SU-DHL-6 (cell line): ENCODE measurements around the gene KDELR3.

ENCODE experiments used
- CTCF ChIP-seq: fragments of 200-600 bp; sonication (generic); IDR thresholded peaks from one replicate; pipeline ENCODE4 v1.5.1; 2017; ENCODE audit warnings: antibody characterized with exemption, mild to moderate bottlenecking, low read length, moderate library complexity; ENCODE audit not compliant: insufficient read depth, poor library complexity, severe bottlenecking
- EZH2phosphoT487 ChIP-seq: fragments of 200-600 bp; sonication (generic), shearing (Covaris generic); conservative IDR thresholded peaks from 2 replicates; pipeline ENCODE4 v1.6.1; 2018; ENCODE audit warnings: mild to moderate bottlenecking, antibody characterized with exemption, low read length, moderate library complexity, mixed read lengths

GRCh38 chr22:38453066-38453672 lies 14.7 kb upstream of the KDELR3 start:
- TF ChIP-seq CTCF (no peak), EZH2phosphoT487 (no peak)
